Gastrocnemius medialis (tissue), 4 donors: ENCODE data around the gene SPON1.
"Not testable (repeated sequence)": the region's sequence is repeated elsewhere in the genome, so short reads cannot be mapped to it uniquely, and the experiment has no call there.

ENCODE experiments used
- POLR2A ChIP-seq, 2 donors: fragments of 450-650 bp; IDR thresholded peaks; one replicate each; pipeline ENCODE4 v1.6.1; 2017; ENCODE audit warnings: antibody characterized with exemption in 2 of 2, mild to moderate bottlenecking in 2 of 2, moderate library complexity in 2 of 2
- TF ChIP-seq, protein P1 (sequence below), 5 experiments: fragments of 450-650 bp in 3 of 5; fragments of 200-600 bp in 2 of 5; sonication (generic) in 2 of 5; IDR thresholded peaks in 4 of 5; conservative IDR thresholded peaks in 1 of 5; 1 replicate in 4 of 5; 2 replicates in 1 of 5; pipeline ENCODE4 v1.5.1; 2016 to 2019; ENCODE audit warnings: antibody characterized with exemption in 5 of 5, mild to moderate bottlenecking in 3 of 5, moderate library complexity in 3 of 5

DNA sequence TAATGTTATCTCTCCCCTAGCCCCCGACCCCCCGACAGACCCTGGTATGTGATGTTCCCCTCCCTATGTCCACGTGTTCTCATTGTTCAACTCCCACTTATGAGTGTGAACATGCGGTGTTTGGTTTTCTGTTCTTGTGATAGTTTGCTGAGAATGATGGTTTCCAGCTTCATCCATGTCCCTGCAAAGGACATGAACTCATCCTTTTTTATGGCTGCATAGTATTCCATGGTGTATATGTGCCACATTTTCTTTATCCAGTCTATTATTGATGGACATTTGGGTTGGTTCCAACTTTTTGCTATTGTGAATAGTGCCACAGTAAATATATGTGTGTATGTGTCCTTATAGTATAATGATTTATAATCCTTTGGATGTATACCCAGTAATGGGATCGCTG, 24.2 kb downstream of the SPON1 start:
- TF ChIP-seq, protein P1, sequence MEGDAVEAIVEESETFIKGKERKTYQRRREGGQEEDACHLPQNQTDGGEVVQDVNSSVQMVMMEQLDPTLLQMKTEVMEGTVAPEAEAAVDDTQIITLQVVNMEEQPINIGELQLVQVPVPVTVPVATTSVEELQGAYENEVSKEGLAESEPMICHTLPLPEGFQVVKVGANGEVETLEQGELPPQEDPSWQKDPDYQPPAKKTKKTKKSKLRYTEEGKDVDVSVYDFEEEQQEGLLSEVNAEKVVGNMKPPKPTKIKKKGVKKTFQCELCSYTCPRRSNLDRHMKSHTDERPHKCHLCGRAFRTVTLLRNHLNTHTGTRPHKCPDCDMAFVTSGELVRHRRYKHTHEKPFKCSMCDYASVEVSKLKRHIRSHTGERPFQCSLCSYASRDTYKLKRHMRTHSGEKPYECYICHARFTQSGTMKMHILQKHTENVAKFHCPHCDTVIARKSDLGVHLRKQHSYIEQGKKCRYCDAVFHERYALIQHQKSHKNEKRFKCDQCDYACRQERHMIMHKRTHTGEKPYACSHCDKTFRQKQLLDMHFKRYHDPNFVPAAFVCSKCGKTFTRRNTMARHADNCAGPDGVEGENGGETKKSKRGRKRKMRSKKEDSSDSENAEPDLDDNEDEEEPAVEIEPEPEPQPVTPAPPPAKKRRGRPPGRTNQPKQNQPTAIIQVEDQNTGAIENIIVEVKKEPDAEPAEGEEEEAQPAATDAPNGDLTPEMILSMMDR (IDR thresholded peaks at IDR 0.05 in 4 of 5, conservative IDR thresholded peaks at IDR 0.05 in 1 of 5) = not testable (repeated sequence)
- not testable (repeated sequence) for TF ChIP-seq POLR2A (IDR thresholded peaks at IDR 0.05)
